Transverse colon (tissue), 4 donors: Measurements from ENCODE around the gene MLLT10.

Experiments used
- CTCF ChIP-seq, 5 experiments: fragments of 200-600 bp in 3 of 5; fragments of 450-650 bp in 2 of 5; sonication (generic) in 3 of 5; IDR thresholded peaks; 1 replicate in 2 of 5; 2 replicates in 3 of 5; pipeline ENCODE4 v1.5.1; 2016 to 2017; ENCODE audit warnings: antibody characterized with exemption in 5 of 5, inconsistent platforms in 3 of 5, mild to moderate bottlenecking in 2 of 5, moderate library complexity in 1 of 5
- EP300 ChIP-seq: sonication (generic); formaldehyde crosslinking; IDR thresholded peaks from one replicate; pipeline ENCODE4 v1.6.1; 2017; ENCODE audit warnings: antibody characterized with exemption, low read depth
- POLR2A ChIP-seq: fragments of 450-650 bp; IDR thresholded peaks from one replicate; pipeline ENCODE4 v1.6.1; 2016; ENCODE audit warnings: antibody characterized with exemption, mild to moderate bottlenecking, moderate library complexity
- POLR2AphosphoS5 ChIP-seq, 3 donors: sonication (generic); formaldehyde crosslinking; IDR thresholded peaks; one replicate each; pipeline ENCODE4 v1.6.1; 2016; ENCODE audit warnings: antibody characterized with exemption in 3 of 3

GRCh38 chr10:21757185-21757901 is 223.3 kb downstream of the MLLT10 start:
- TF ChIP-seq POLR2A (no peak), CTCF (IDR thresholded peaks at IDR 0.05) (no peak), POLR2AphosphoS5 (IDR thresholded peaks at IDR 0.05) (no peak), EP300 (no peak)
